HL-60 (cell line): ENCODE measurements around the gene HAUS1.

Experiments
- DNase-seq, 2 experiments: peaks; one replicate each; pipeline ENCODE4 v3.0.0-alpha.2; 2010 to 2020; ENCODE audit warnings: low read depth in 1 of 2, low spot score in 1 of 2
- H3K27ac ChIP-seq: fragments of 250-450 bp; sonication (Bioruptor Pico); replicated peaks from 2 replicates; pipeline ENCODE4 v1.5.1; 2020; ENCODE audit warnings: mild to moderate bottlenecking, moderate library complexity
- H3K27me3 ChIP-seq: fragments of 250-450 bp; sonication (Bioruptor Pico); 2 replicates; pipeline ENCODE4 v1.5.1; 2021; ENCODE audit warnings: mild to moderate bottlenecking, moderate library complexity; ENCODE audit not compliant: insufficient read depth, poor library complexity, severe bottlenecking
- H3K4me3 ChIP-seq: replicated peaks from 2 replicates; pipeline ENCODE4 v1.5.1; 2011; ENCODE audit warnings: mild to moderate bottlenecking, control low read depth, low read length; ENCODE audit not compliant: insufficient read depth
- GABPA ChIP-seq: IDR thresholded peaks from 2 replicates; pipeline ENCODE4 v1.6.1; 2012; ENCODE audit warnings: low read depth
- POLR2AphosphoS5 ChIP-seq: IDR thresholded peaks from 2 replicates; pipeline ENCODE4 v1.6.1; 2012; ENCODE audit warnings: low read depth
- SPI1 ChIP-seq: IDR thresholded peaks from 2 replicates; pipeline ENCODE4 v1.6.1; 2012; ENCODE audit warnings: low read depth, mild to moderate bottlenecking, borderline replicate concordance
- TF ChIP-seq, protein P1 (sequence below): IDR thresholded peaks from one replicate; pipeline ENCODE4 v1.5.1; 2011; ENCODE audit warnings: low read length, control low read depth, inconsistent platforms; ENCODE audit not compliant: insufficient read depth
- TF ChIP-seq, protein P2 (sequence below): IDR thresholded peaks from 2 replicates; pipeline ENCODE4 v1.6.1; 2012; ENCODE audit warnings: low read depth; ENCODE audit not compliant: insufficient replicate concordance

HAUS1 gene

DNA sequence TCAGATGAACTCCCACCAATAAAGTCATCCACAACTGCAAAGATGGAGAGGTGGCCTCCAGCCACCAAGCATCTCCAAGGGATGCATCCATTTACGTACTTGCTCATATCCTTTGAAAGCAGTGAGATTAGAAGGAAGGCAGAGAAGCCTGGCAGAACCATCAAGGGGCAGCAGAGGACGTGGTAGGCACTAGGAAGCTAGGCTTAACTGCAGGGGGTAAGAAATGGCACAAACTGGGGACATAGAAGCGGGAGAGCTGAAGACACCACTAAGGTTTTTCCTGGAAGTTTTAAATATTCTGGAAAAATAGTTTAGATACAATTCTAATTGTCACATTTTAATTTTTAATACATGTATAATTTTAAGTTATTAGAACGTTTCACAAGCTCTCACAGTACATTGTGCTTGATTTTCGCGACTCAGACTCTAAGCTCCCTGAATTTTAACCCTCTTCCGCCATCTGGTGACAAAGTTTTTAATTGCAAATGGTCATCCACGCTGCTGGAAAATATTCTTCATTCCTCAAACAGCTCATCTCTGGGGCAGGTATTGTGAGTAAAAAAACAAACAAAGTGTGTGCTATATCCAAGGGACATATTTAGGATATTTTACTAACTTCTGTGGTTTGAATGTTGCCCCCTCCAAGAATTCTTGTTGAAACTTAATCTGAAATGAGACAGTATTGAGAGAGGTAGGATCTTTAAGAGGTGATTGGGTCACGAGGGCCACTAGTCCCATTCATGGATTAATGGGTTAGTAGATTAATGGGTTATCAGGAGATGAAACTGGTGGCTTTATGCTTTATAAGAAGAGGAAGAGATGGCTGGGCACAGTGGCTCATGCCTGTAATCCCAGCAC is 30.5 kb upstream of the HAUS1 start:
- no peak for TF ChIP-seq POLR2AphosphoS5
- TF ChIP-seq, protein P1, sequence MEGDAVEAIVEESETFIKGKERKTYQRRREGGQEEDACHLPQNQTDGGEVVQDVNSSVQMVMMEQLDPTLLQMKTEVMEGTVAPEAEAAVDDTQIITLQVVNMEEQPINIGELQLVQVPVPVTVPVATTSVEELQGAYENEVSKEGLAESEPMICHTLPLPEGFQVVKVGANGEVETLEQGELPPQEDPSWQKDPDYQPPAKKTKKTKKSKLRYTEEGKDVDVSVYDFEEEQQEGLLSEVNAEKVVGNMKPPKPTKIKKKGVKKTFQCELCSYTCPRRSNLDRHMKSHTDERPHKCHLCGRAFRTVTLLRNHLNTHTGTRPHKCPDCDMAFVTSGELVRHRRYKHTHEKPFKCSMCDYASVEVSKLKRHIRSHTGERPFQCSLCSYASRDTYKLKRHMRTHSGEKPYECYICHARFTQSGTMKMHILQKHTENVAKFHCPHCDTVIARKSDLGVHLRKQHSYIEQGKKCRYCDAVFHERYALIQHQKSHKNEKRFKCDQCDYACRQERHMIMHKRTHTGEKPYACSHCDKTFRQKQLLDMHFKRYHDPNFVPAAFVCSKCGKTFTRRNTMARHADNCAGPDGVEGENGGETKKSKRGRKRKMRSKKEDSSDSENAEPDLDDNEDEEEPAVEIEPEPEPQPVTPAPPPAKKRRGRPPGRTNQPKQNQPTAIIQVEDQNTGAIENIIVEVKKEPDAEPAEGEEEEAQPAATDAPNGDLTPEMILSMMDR = peak; percentile 71
- H3K4me3 ChIP-seq = no peak overlapping the region
- no peaks in the 10 kb centered on the region for H3K27me3 ChIP-seq
- peak in 1 of 2 experiments; percentile 83 for DNase-seq
- H3K27ac ChIP-seq = peak overlapping the region; percentile 85; the same call in 1 of the 2 replicates

DNA sequence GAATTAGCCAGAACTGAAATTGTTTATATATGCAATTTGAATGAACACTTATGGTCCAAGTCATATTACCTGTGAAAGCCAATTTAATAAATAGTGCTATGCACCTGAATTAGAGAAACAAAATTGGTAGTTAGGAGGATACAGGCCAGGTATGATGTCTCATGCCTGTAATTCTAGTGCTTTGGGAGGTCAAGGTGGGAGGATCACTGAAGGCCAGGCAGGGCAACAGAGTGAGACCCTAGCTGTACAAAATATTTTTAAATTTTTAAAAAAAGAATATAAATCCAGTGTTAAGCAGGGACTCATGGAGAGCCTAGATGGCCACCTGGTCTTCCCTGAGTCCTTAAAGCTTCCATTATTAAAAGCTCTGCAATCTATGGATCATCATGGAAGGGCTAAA is 24.8 kb upstream of the HAUS1 start:
- H3K27me3 ChIP-seq = no peaks in the 10 kb centered on the region
- no peak for DNase-seq
- H3K27ac ChIP-seq = no peak overlapping the region
- H3K4me3 ChIP-seq = no peak overlapping the region
- TF ChIP-seq, protein P2, sequence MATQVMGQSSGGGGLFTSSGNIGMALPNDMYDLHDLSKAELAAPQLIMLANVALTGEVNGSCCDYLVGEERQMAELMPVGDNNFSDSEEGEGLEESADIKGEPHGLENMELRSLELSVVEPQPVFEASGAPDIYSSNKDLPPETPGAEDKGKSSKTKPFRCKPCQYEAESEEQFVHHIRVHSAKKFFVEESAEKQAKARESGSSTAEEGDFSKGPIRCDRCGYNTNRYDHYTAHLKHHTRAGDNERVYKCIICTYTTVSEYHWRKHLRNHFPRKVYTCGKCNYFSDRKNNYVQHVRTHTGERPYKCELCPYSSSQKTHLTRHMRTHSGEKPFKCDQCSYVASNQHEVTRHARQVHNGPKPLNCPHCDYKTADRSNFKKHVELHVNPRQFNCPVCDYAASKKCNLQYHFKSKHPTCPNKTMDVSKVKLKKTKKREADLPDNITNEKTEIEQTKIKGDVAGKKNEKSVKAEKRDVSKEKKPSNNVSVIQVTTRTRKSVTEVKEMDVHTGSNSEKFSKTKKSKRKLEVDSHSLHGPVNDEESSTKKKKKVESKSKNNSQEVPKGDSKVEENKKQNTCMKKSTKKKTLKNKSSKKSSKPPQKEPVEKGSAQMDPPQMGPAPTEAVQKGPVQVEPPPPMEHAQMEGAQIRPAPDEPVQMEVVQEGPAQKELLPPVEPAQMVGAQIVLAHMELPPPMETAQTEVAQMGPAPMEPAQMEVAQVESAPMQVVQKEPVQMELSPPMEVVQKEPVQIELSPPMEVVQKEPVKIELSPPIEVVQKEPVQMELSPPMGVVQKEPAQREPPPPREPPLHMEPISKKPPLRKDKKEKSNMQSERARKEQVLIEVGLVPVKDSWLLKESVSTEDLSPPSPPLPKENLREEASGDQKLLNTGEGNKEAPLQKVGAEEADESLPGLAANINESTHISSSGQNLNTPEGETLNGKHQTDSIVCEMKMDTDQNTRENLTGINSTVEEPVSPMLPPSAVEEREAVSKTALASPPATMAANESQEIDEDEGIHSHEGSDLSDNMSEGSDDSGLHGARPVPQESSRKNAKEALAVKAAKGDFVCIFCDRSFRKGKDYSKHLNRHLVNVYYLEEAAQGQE = no peak
- TF ChIP-seq, protein P1 = no peak
- TF ChIP-seq SPI1 (no peak), POLR2AphosphoS5 (no peak), GABPA (no peak)

DNA sequence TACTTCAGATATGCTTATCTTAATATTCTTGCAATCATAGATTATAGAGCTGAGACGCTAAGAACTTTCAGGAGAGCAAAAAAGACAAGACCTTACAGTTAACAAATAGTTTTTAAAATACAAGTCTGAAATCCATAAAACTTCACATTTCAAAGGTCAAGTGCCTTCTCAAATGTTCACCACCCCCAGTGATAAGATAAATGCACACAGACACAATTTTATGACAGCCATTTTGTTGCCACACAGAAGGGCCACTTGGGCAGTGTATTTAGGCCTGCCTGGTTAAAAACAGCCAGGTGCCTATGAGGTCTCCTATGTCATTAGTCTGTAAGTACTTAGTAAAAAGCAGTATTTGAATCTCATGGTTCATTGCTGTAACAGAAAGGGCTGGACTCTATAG is 24.0 kb upstream of the HAUS1 start:
- no peak overlapping the region for H3K4me3 ChIP-seq
- no peaks in the 10 kb centered on the region for H3K27me3 ChIP-seq
- H3K27ac ChIP-seq = no peak overlapping the region
- TF ChIP-seq, protein P2 = no peak
- TF ChIP-seq GABPA = no peak
- no peak for TF ChIP-seq POLR2AphosphoS5
- no peak for TF ChIP-seq SPI1
- TF ChIP-seq, protein P1 = no peak
- no peak for DNase-seq
